IMR-90 (cell line): Measurements from ENCODE around the gene NXF1. TPM values are rescaled to one million over a fixed set of nuclear protein-coding genes. Genes with fewer than 3 reads are reported as not detected.
A peak's percentile ranks its signal among the peaks of the same experiment; 100 is the strongest.
"Not testable (repeated sequence)": the region's sequence is repeated elsewhere in the genome, so short reads cannot be mapped to it uniquely, and the experiment has no call there.

ENCODE experiments used
- ATAC-seq: fragments of 200-7000 bp; cut with Tn5 transposase; 2 replicates; pipeline ENCODE4 v1.9.1; 2020; ENCODE audit warnings: low read depth, mild to moderate bottlenecking, moderate library complexity
- BruUV-seq: library from RNA; stranded (reverse); fragments of 400-500 nt; replicated peaks from 2 replicates; lab custom pipeline; 2021; lab: Mats Ljungman, UMichigan
- CTCF ChIA-PET: fragments of 300-600 bp; formaldehyde crosslinking; extraction: SDS; loops from one replicate; lab custom pipeline; 2021; ENCODE audit warnings: antibody characterized with exemption; lab: Yijun Ruan, JAX
- POLR2A ChIA-PET: fragments of 300-600 bp; sonication (Branson Sonifier 250); formaldehyde crosslinking; loops from one replicate; lab custom pipeline; 2022; ENCODE audit warnings: antibody characterized with exemption; ENCODE audit not compliant: unreplicated experiment; lab: Charles Lee
- DNase-seq: peaks from one replicate; pipeline ENCODE4 v3.0.0; 2013
- H2AFZ ChIP-seq: replicated peaks from 2 replicates; pipeline ENCODE3; 2013; ENCODE audit warnings: low read length, mild to moderate bottlenecking; ENCODE audit not compliant: poor library complexity
- H2AK5ac ChIP-seq: 2 replicates; pipeline ENCODE4 v1.6.1; 2013; ENCODE audit warnings: low read depth, low read length, inconsistent platforms
- H2AK9ac ChIP-seq: replicated peaks from 2 replicates; pipeline ENCODE3; 2013; ENCODE audit warnings: mild to moderate bottlenecking, low read depth, low read length, moderate library complexity; ENCODE audit not compliant: poor library complexity
- H2BK120ac ChIP-seq: 2 replicates; pipeline ENCODE4 v1.6.1; 2013; ENCODE audit warnings: low read depth, low read length, inconsistent platforms
- H2BK15ac ChIP-seq: 3 replicates; pipeline ENCODE4 v1.6.1; 2013; ENCODE audit warnings: low read depth, low read length, inconsistent platforms
- H2BK20ac ChIP-seq: 2 replicates; pipeline ENCODE4 v1.6.1; 2013; ENCODE audit warnings: low read depth, mild to moderate bottlenecking, inconsistent platforms, low read length, moderate library complexity
- H2BK5ac ChIP-seq: 2 replicates; pipeline ENCODE4 v1.6.1; 2013; ENCODE audit warnings: mild to moderate bottlenecking, low read depth, low read length, inconsistent platforms; ENCODE audit not compliant: poor library complexity, severe bottlenecking
- H3K14ac ChIP-seq: replicated peaks from 2 replicates; pipeline ENCODE4 v1.6.1; 2013; ENCODE audit warnings: low read depth, low read length, inconsistent platforms
- H3K18ac ChIP-seq: 2 replicates; pipeline ENCODE4 v1.6.1; 2013; ENCODE audit warnings: low read depth, low read length, control low read depth
- H3K23ac ChIP-seq: 2 replicates; pipeline ENCODE4 v1.6.1; 2013; ENCODE audit warnings: low read depth, low read length, inconsistent platforms
- H3K27ac ChIP-seq: 2 replicates; pipeline ENCODE4 v1.5.1; 2013; ENCODE audit warnings: mild to moderate bottlenecking, control low read depth, low read length; ENCODE audit not compliant: insufficient read depth
- H3K27me3 ChIP-seq: 2 replicates; pipeline ENCODE4 v1.6.1; 2013; ENCODE audit warnings: low read length; ENCODE audit not compliant: control insufficient read depth, insufficient read depth
- H3K36me3 ChIP-seq: 2 replicates; pipeline ENCODE4 v1.6.1; 2013; ENCODE audit warnings: low read length, mixed read lengths; ENCODE audit not compliant: control insufficient read depth, insufficient read depth
- H3K4ac ChIP-seq: 2 replicates; pipeline ENCODE4 v1.6.1; 2013; ENCODE audit warnings: low read depth, low read length, inconsistent platforms
- H3K4me1 ChIP-seq: 2 replicates; pipeline ENCODE4 v1.6.1; 2013; ENCODE audit warnings: low read length, mixed read lengths; ENCODE audit not compliant: control insufficient read depth, insufficient read depth
- H3K4me2 ChIP-seq: 2 replicates; pipeline ENCODE4 v1.6.1; 2013; ENCODE audit warnings: low read depth, mild to moderate bottlenecking, control low read depth, low read length, moderate library complexity
- H3K4me3 ChIP-seq: 2 replicates; pipeline ENCODE4 v1.5.1; 2013; ENCODE audit warnings: low read depth, mild to moderate bottlenecking, control low read depth, low read length, moderate library complexity; ENCODE audit not compliant: insufficient read depth
- H3K56ac ChIP-seq: 2 replicates; pipeline ENCODE4 v1.6.1; 2013; ENCODE audit warnings: low read length, inconsistent platforms; ENCODE audit not compliant: insufficient read depth; ENCODE audit errors: extremely low read depth
- H3K79me1 ChIP-seq, 2 experiments: 2 replicates each; pipeline ENCODE4 v1.6.1; 2013; ENCODE audit warnings: low read length in 2 of 2, inconsistent platforms in 1 of 2, low read depth in 1 of 2
- H3K9ac ChIP-seq: 2 replicates; pipeline ENCODE4 v1.6.1; 2013; ENCODE audit warnings: low read depth, low read length, control low read depth
- H3K9me1 ChIP-seq: 2 replicates; pipeline ENCODE4 v1.6.1; 2013; ENCODE audit warnings: low read length, inconsistent platforms; ENCODE audit not compliant: insufficient read depth
- H3K9me3 ChIP-seq: 2 replicates; pipeline ENCODE4 v1.6.1; 2013; ENCODE audit warnings: low read length; ENCODE audit not compliant: control insufficient read depth, insufficient read depth
- H4K20me1 ChIP-seq: 2 replicates; pipeline ENCODE4 v1.6.1; 2013; ENCODE audit warnings: low read length, inconsistent platforms; ENCODE audit not compliant: insufficient read depth
- H4K5ac ChIP-seq: 2 replicates; pipeline ENCODE4 v1.6.1; 2013; ENCODE audit warnings: mild to moderate bottlenecking, low read depth, low read length, control low read depth
- H4K8ac ChIP-seq, 2 experiments: 2 replicates each; pipeline ENCODE4 v1.6.1; 2013; ENCODE audit warnings: low read depth in 2 of 2, low read length in 2 of 2, control low read depth in 1 of 2, inconsistent platforms in 1 of 2
- H4K91ac ChIP-seq: 2 replicates; pipeline ENCODE4 v1.6.1; 2013; ENCODE audit warnings: low read depth, low read length, inconsistent platforms; ENCODE audit not compliant: insufficient read depth
- CHD1 ChIP-seq: IDR thresholded peaks from 2 replicates; pipeline ENCODE4 v1.6.1; 2012; ENCODE audit warnings: low read depth, low read length, improper control_type of control experiment
- FOS ChIP-seq: fragments of 150-350 bp; IDR thresholded peaks from 2 replicates; pipeline ENCODE4 v1.6.1; 2016; ENCODE audit warnings: low read depth, low read length
- MAZ ChIP-seq: IDR thresholded peaks from 2 replicates; pipeline ENCODE4 v1.6.1; 2012; ENCODE audit warnings: low read depth, mild to moderate bottlenecking, low read length, improper control_type of control experiment, moderate library complexity, borderline replicate concordance
- POLR2A ChIP-seq: IDR thresholded peaks from 2 replicates; pipeline ENCODE4 v1.6.1; 2012; ENCODE audit warnings: mild to moderate bottlenecking, low read depth, low read length
- RAD21 ChIP-seq: IDR thresholded peaks from 2 replicates; pipeline ENCODE4 v1.6.1; 2012; ENCODE audit warnings: low read length, improper control_type of control experiment
- RCOR1 ChIP-seq: IDR thresholded peaks from 2 replicates; pipeline ENCODE4 v1.6.1; 2012; ENCODE audit warnings: mild to moderate bottlenecking, low read length, improper control_type of control experiment; ENCODE audit not compliant: insufficient replicate concordance
- WGBS, 2 experiments: methylation state at CpG; one replicate each; pipeline versions ENCODE4 v1.1.5 to v1.1.7; 2013; ENCODE audit warnings: missing lambda C conversion rate in 2 of 2; ENCODE audit not compliant: insufficient read length in 1 of 2; ENCODE audit errors: extremely low coverage in 2 of 2; 5-methylcytosine and 5-hydroxymethylcytosine counted together
- dilution Hi-C: fragments of 300-500 bp; cut with HindIII; formaldehyde crosslinking; loops from one replicate; pipeline ENCODE4 v1.14.3; 2018; ENCODE audit warnings: low sequenced_read_pairs; ENCODE audit not compliant: unreplicated experiment
- in situ Hi-C: fragments of 300-500 bp; cut with MboI; formaldehyde crosslinking; loops from 3 replicates; pipeline ENCODE4 v1.14.3; 2019; ENCODE audit warnings: low sequenced_read_pairs, inconsistent platforms, mixed read lengths
- intact Hi-C: fragments of 100-400 bp; cut with micrococcal nuclease; formaldehyde crosslinking; loops from 2 replicates; pipeline ENCODE4 v1.10.0; 2022
- polyA plus RNA-seq, 3 experiments: library from polyadenylated mRNA; depleted of rRNA; stranded (reverse); fragments of >200 nt; gene quantifications; 2 replicates each; pipeline ENCODE4 v1.2.3, GENCODE V29; 2012; ENCODE audit warnings: low replicate concordance in 1 of 3
- total RNA-seq: library from RNA; depleted of rRNA; stranded (reverse); fragments of >200 nt; gene quantifications from 2 replicates; pipeline ENCODE4 v1.2.3, GENCODE V29; 2012

The NXF1 gene
- total and polyA plus RNA-seq, 2 of the 4 experiments (the other 2 are of a cell fraction), result 26.3 to 97.4 TPM

GRCh38 chr11:62770778-62771143 is 34.5 kb downstream of the NXF1 start:
- dilution Hi-C loops, result no loop called here
- Histone ChIP-seq H2BK120ac (peak overlapping the region; percentile 22), H2AFZ (peak overlapping the region; percentile 94), H3K14ac (peak overlapping the region; percentile 80), H4K91ac (peak overlapping the region; percentile 77), H3K4ac (peak overlapping the region; percentile 88), H3K79me1 (peaks cover 8 to 31% of the 10 kb centered on the region in 2 experiments), H4K20me1 (no peaks in the 10 kb centered on the region), H3K23ac (peak overlapping the region; percentile 46), H2BK20ac (no peak overlapping the region), H2AK5ac (peak overlapping the region; percentile 85), H3K36me3 (peaks cover 11% of the 10 kb centered on the region), H3K9me1 (0 out of 2 replicates have a peak, but pooled peaks cover 3% of the 10 kb centered on the region), H2BK5ac (peak overlapping the region; percentile 65), H3K18ac (peak overlapping the region; percentile 17; the same call in 1 of the 2 replicates), H3K56ac (peak overlapping the region; percentile 91), H3K4me1 (peaks cover 3% of the 10 kb centered on the region), H3K27ac (peak overlapping the region; percentile 72), H3K9me3 (no peaks in the 10 kb centered on the region), H3K27me3 (no peaks in the 10 kb centered on the region), H3K4me2 (peak overlapping the region; percentile 72), H2AK9ac (peak overlapping the region; percentile 77), H3K4me3 (peak overlapping the region; percentile 30), H3K9ac (peak overlapping the region; percentile 71), H4K8ac (peak overlapping the region; percentile 93 to 97), H2BK15ac (no peak overlapping the region; the same call in 2 of the 3 replicates), H4K5ac (peak overlapping the region; percentile 97)
- POLR2A ChIA-PET, result interaction anchor here (1.0 kb wide), 1 partner anchor 17 kb away, joined by 3 read pairs; the partner anchor contains the start of gene ZBTB3
- BruUV-seq, result no TSS peak
- in situ Hi-C loops, result no loop called here
- DNase-seq (no peak), ATAC-seq (peak; percentile 7)
- WGBS, 2 experiments, result no CpG with 5 or more reads among the region's 18 CpGs
- no peak for TF ChIP-seq MAZ
- TF ChIP-seq RAD21, result no peak
- TF ChIP-seq POLR2A, result no peak
- TF ChIP-seq FOS, result no peak
- no peak for TF ChIP-seq CHD1
- TF ChIP-seq RCOR1, result no peak
- CTCF ChIA-PET, result interaction anchor here (0.9 to 3.8 kb wide), 2 partner anchors 9 to 16 kb away, joined by 5 to 26 read pairs; partner anchors contain the start of gene TMEM179B
- intact Hi-C loops, result no loop called here

GRCh38 chr11:62760867-62761227 is 44.4 kb downstream of the NXF1 start:
- POLR2A ChIA-PET, result interaction anchor here (1.0 kb wide), 1 partner anchor 11 kb away, joined by 5 read pairs; the partner anchor contains the start of gene TAF6L
- not testable (repeated sequence) for BruUV-seq

More at GRCh38 chr11:62760867-62761227, 44.4 kb downstream of the NXF1 start:
- H3K27me3 ChIP-seq, H2BK15ac ChIP-seq, H3K18ac ChIP-seq, DNase-seq, H3K9ac ChIP-seq, H3K4ac ChIP-seq, H4K91ac ChIP-seq, dilution Hi-C loops, H4K5ac ChIP-seq, ATAC-seq, H3K4me1 ChIP-seq, H3K36me3 ChIP-seq, H2BK20ac ChIP-seq, H3K56ac ChIP-seq, H2BK5ac ChIP-seq, H3K9me1 ChIP-seq, in situ Hi-C loops, H4K8ac ChIP-seq, H3K9me3 ChIP-seq, H2BK120ac ChIP-seq, H4K20me1 ChIP-seq, H3K14ac ChIP-seq, H3K4me3 ChIP-seq, H2AK9ac ChIP-seq, H3K27ac ChIP-seq, H3K23ac ChIP-seq: not testable (repeated sequence)
- intact Hi-C loops, result loop anchor here (5.0 kb wide), 1 partner anchor 34 kb away; the partner anchor contains the start of genes HNRNPUL2 and TTC9C
- no CpG with 5 or more reads among the region's 9 CpGs for WGBS, 2 experiments
- Histone ChIP-seq H3K4me2 (0 out of 2 replicates have a peak overlapping the region, but pooled peaks have one; percentile 28), H2AFZ (peak overlapping the region; percentile 81), H2AK5ac (peak overlapping the region; percentile 44; the same call in 1 of the 2 replicates), H3K79me1 (peaks cover 19 to 26% of the 10 kb centered on the region in 2 experiments)
- CTCF ChIA-PET, result interaction anchor here (0.7 to 1.0 kb wide), 2 partner anchors 8 to 87 kb away, joined by 3 to 5 read pairs; no protein-coding TSS in a partner anchor
